Measurements from ENCODE around the gene ROR2. TPM values are rescaled to one million over a fixed set of nuclear protein-coding genes. Genes with fewer than 3 reads are reported as not detected.

ROR2 gene
- total and polyA plus RNA-seq, 4 donors, result 2.7 to 32.3 (median 9.2) TPM

DNA sequence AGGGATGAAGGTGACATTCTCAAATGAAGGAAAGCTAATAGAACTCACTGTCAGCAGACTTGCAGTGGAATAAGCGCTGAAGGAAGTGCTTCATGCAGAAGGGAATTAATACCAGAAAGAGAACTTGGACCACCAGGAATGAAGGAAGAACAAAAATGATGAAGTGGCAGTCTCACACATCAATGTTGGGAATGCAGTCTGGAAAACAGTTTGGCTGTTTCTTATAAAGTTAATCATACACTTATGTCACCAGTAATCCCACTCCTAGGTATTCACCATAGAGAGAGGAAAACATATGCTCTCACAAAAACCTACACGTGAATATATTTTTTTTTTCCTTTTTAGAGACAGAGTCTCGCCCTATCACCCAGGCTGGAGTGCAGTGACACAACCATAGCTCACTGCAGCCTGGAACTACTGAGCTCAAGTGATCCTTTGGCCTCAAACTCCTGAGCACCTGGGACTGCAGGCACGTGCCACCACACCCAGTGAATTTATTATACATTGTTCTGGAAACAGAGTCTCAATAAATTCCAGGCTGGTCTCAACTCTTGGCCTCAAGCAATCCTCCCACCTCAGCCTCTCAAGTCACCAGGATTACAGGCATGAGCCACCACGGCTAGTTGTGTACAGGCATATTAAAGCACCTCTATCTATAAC, 81.2 kb downstream of the ROR2 start:
- TF ChIP-seq CTCF (IDR thresholded peaks at IDR 0.05; ENCODE audit: control extremely low read depth, extremely low read depth), result no peak
- Histone ChIP-seq H3K27me3 (ENCODE audit: control insufficient read depth in 3 of 3, insufficient read depth in 3 of 3, low read length in 2 of 3) (no peaks in the 10 kb centered on the region), H3K9me3 (ENCODE audit: control insufficient read depth in 4 of 4, insufficient read depth in 3 of 4, low read length in 3 of 4) (no peaks in the 10 kb centered on the region), H3K4me1 (ENCODE audit: control insufficient read depth in 5 of 5, insufficient read depth in 5 of 5, low read length in 5 of 5) (peaks cover 0 to 27% (median 14%) of the 10 kb centered on the region in 5 donors), H3K27ac (ENCODE audit: low read depth in 1 of 2, low read length in 1 of 2) (no peak overlapping the region), H3K4me3 (no peak overlapping the region), H3K36me3 (ENCODE audit: control insufficient read depth in 4 of 4, insufficient read depth in 4 of 4, low read length in 4 of 4) (no peaks in the 10 kb centered on the region), H3K9ac (ENCODE audit: insufficient read depth in 1 of 2, low read length in 2 of 2) (no peak overlapping the region)
- ATAC-seq (ENCODE audit: insufficient read depth, low FRiP score) (no peak), DNase-seq (no peak)
- 80 to 86% methylated on average over 5 of the region's 5 CpGs for WGBS, 2 donors

DNA sequence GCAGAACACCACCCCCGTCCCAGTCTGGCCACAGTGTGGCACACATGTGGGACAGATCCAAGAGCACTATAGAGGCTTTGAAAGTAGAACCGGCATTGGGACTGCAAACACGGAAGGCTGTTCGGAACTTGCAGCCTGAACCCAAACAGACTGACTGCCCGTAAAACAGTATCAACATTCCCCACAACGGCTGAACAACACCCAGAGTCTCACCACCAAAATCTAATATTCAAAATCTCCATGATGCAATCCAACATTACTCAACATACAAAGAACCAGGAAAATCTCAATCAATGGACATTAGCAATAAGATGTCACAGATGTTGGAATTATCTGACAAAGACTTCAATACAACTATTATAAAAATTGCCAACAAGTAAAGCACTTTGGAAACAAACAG, 82.3 kb downstream of the ROR2 start:
- WGBS, 2 donors, result 79 to 86% methylated on average over 6 of the region's 6 CpGs
- no peak for DNase-seq
- H3K9ac ChIP-seq (ENCODE audit: insufficient read depth in 1 of 2, low read length in 2 of 2), result no peak overlapping the region
- no peak overlapping the region for H3K27ac ChIP-seq (ENCODE audit: low read depth in 1 of 2, low read length in 1 of 2)
- ATAC-seq (ENCODE audit: insufficient read depth, low FRiP score), result no peak
- H3K36me3 ChIP-seq (ENCODE audit: control insufficient read depth in 4 of 4, insufficient read depth in 4 of 4, low read length in 4 of 4), result no peaks in the 10 kb centered on the region
- H3K4me1 ChIP-seq (ENCODE audit: control insufficient read depth in 5 of 5, insufficient read depth in 5 of 5, low read length in 5 of 5), result peaks cover 0 to 31% (median 18%) of the 10 kb centered on the region in 5 donors
- H3K4me3 ChIP-seq, result no peak overlapping the region
- no peaks in the 10 kb centered on the region for H3K9me3 ChIP-seq (ENCODE audit: control insufficient read depth in 4 of 4, insufficient read depth in 3 of 4, low read length in 3 of 4)
- no peak for TF ChIP-seq CTCF (IDR thresholded peaks at IDR 0.05; ENCODE audit: control extremely low read depth, extremely low read depth)
- H3K27me3 ChIP-seq (ENCODE audit: control insufficient read depth in 3 of 3, insufficient read depth in 3 of 3, low read length in 2 of 3), result no peaks in the 10 kb centered on the region

DNA sequence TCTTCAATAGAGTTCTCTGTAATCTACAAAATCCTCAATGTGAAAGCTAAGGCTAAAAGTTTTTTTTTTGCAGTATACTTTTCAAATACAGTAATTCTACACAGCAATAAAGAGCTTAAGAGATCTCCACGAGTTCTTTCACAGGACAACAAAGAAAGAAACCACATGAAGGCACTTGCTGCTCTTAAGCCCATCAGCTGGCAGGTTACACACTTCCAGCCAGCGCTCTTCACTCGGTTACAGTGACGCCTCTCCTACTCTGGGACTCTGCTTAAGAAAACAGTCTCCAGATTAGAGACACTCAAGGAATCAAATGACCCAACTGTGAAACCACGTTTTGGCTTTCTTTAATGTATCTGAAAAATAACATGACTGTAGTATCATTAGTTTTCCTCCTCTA, 85.0 kb downstream of the ROR2 start:
- Histone ChIP-seq H3K27me3 (ENCODE audit: control insufficient read depth in 3 of 3, insufficient read depth in 3 of 3, low read length in 2 of 3) (no peaks in the 10 kb centered on the region), H3K9me3 (ENCODE audit: control insufficient read depth in 4 of 4, insufficient read depth in 3 of 4, low read length in 3 of 4) (no peaks in the 10 kb centered on the region), H3K9ac (ENCODE audit: insufficient read depth in 1 of 2, low read length in 2 of 2) (no peak overlapping the region), H3K4me3 (no peak overlapping the region), H3K36me3 (ENCODE audit: control insufficient read depth in 4 of 4, insufficient read depth in 4 of 4, low read length in 4 of 4) (no peaks in the 10 kb centered on the region), H3K27ac (ENCODE audit: low read depth in 1 of 2, low read length in 1 of 2) (no peak overlapping the region), H3K4me1 (ENCODE audit: control insufficient read depth in 5 of 5, insufficient read depth in 5 of 5, low read length in 5 of 5) (peaks cover 0 to 31% (median 18%) of the 10 kb centered on the region in 5 donors)
- TF ChIP-seq CTCF (IDR thresholded peaks at IDR 0.05; ENCODE audit: control extremely low read depth, extremely low read depth), result no peak
- 36 to 59% methylated on average over 5 of the region's 5 CpGs for WGBS, 2 donors
- ATAC-seq (ENCODE audit: insufficient read depth, low FRiP score) (no peak), DNase-seq (peak in 2 of 3 donors; percentile 63 to 83)

DNA sequence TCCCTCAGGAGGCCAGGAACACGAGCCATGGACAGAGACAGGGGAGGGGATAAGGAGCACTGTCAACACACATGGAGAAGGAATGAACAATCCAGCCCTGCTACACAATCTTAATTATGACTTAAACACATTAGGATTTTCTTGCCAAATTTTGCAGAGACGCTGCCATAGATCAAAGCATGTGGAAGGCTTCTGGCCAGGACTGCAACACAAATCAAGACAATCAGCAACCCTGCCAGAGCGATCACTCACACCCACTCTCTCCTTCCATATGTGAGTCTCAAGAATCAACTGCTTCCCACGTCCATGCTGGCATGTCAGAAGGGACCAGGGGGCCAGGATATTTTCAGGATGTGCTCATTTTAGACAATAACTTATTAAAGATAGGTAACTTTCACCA, 85.6 kb downstream of the ROR2 start:
- peak; percentile 57 to 86 (median 65) for DNase-seq
- Histone ChIP-seq H3K27me3 (ENCODE audit: control insufficient read depth in 3 of 3, insufficient read depth in 3 of 3, low read length in 2 of 3) (no peaks in the 10 kb centered on the region), H3K9ac (ENCODE audit: insufficient read depth in 1 of 2, low read length in 2 of 2) (no peak overlapping the region), H3K36me3 (ENCODE audit: control insufficient read depth in 4 of 4, insufficient read depth in 4 of 4, low read length in 4 of 4) (no peaks in the 10 kb centered on the region), H3K4me1 (ENCODE audit: control insufficient read depth in 5 of 5, insufficient read depth in 5 of 5, low read length in 5 of 5) (peaks cover 0 to 31% (median 18%) of the 10 kb centered on the region in 5 donors), H3K9me3 (ENCODE audit: control insufficient read depth in 4 of 4, insufficient read depth in 3 of 4, low read length in 3 of 4) (no peaks in the 10 kb centered on the region), H3K4me3 (no peak overlapping the region), H3K27ac (ENCODE audit: low read depth in 1 of 2, low read length in 1 of 2) (no peak overlapping the region)
- ATAC-seq (ENCODE audit: insufficient read depth, low FRiP score), result no peak
- 57 to 76% methylated on average over 4 of the region's 4 CpGs for WGBS, 2 donors
- no peak for TF ChIP-seq CTCF (IDR thresholded peaks at IDR 0.05; ENCODE audit: control extremely low read depth, extremely low read depth)

Data from lung (tissue), 12 donors.